Endometrial microvascular endothelial cells (primary cell): ENCODE results near the gene SAMHD1. TPM values are rescaled to one million over a fixed set of nuclear protein-coding genes. Genes with fewer than 3 reads are reported as not detected.
"Not testable (repeated sequence)": the region's sequence is repeated elsewhere in the genome, so short reads cannot be mapped to it uniquely, and the experiment has no call there.

Experiments used
- in situ Hi-C: cut with HindIII; loops from 2 replicates; pipeline ENCODE4 v1.10.0; 2017; ENCODE audit warnings: low sequenced_read_pairs, low pct_unique_long_range_greater_than_20kb; ENCODE audit errors: inconsistent ontology term
- total RNA-seq: library from RNA; depleted of rRNA; stranded (reverse); fragments of >200 nt; gene quantifications from one replicate; pipeline ENCODE4 v1.2.3, GENCODE V29; 2015; ENCODE audit errors: inconsistent ontology term

Gene SAMHD1
- total RNA-seq, 1 donor from 2014 or later, result 101 TPM

- in situ Hi-C loops, result no loop called here
Measured at GRCh38 chr20:36924167-36925045, 27.1 kb downstream of the SAMHD1 start.

GRCh38 chr20:36920334-36920730, 31.2 kb downstream of the SAMHD1 start:
- in situ Hi-C loops, result no loop called here

- in situ Hi-C loops, result no loop called here
Measured at GRCh38 chr20:36919715-36920333, 31.7 kb downstream of the SAMHD1 start.

GRCh38 chr20:36917943-36918342, 33.6 kb downstream of the SAMHD1 start:
- in situ Hi-C loops, result no loop called here

GRCh38 chr20:36917240-36917639, 34.3 kb downstream of the SAMHD1 start:
- in situ Hi-C loops, result no loop called here

- in situ Hi-C loops, result no loop called here
Measured at GRCh38 chr20:36916199-36916598, 35.3 kb downstream of the SAMHD1 start.

- in situ Hi-C loops, result no loop called here
Measured at GRCh38 chr20:36908603-36909002, 42.9 kb downstream of the SAMHD1 start.

GRCh38 chr20:36906086-36906485, 45.4 kb downstream of the SAMHD1 start:
- in situ Hi-C loops, result not testable (repeated sequence)

- in situ Hi-C loops, result not testable (repeated sequence)
Measured at GRCh38 chr20:36905566-36905965, 45.9 kb downstream of the SAMHD1 start.

GRCh38 chr20:36904690-36905089, 46.8 kb downstream of the SAMHD1 start:
- in situ Hi-C loops, result no loop called here

- in situ Hi-C loops, result no loop called here
Measured at GRCh38 chr20:36895036-36895435, 56.5 kb downstream of the SAMHD1 start.

- in situ Hi-C loops, result no loop called here
Measured at GRCh38 chr20:36893801-36894200, 57.7 kb downstream of the SAMHD1 start.

GRCh38 chr20:36891211-36891610, 60.3 kb downstream of the SAMHD1 start:
- in situ Hi-C loops, result no loop called here

- in situ Hi-C loops, result no loop called here
Measured at GRCh38 chr20:36890586-36890985, 60.9 kb downstream of the SAMHD1 start.

GRCh38 chr20:36888880-36889516, 62.5 kb downstream of the SAMHD1 start:
- in situ Hi-C loops, result no loop called here

GRCh38 chr20:36887752-36888090, 63.8 kb downstream of the SAMHD1 start:
- in situ Hi-C loops, result no loop called here

GRCh38 chr20:36886859-36887751, 64.4 kb downstream of the SAMHD1 start:
- in situ Hi-C loops, result no loop called here

GRCh38 chr20:36885356-36885755, 66.2 kb downstream of the SAMHD1 start:
- in situ Hi-C loops, result no loop called here

GRCh38 chr20:36883977-36884535, 67.5 kb downstream of the SAMHD1 start:
- in situ Hi-C loops, result no loop called here
